ENCODE results near the gene CAMK2N2. TPM values are rescaled to one million over a fixed set of nuclear protein-coding genes. Genes with fewer than 3 reads are reported as not detected.
A peak's percentile ranks its signal among the peaks of the same experiment; 100 is the strongest.

CAMK2N2 gene
- total RNA-seq (2021; ENCODE audit: unreplicated experiment) (5.7 TPM), Bru-seq, nascent RNA (percentile 40 among the genes with signal in this experiment), BruChase-seq, experiment 1, labeled RNA remaining after a 2-hour chase (percentile 42 among the genes with signal in this experiment), BruChase-seq, experiment 2, labeled RNA remaining after a 6-hour chase (percentile 52 among the genes with signal in this experiment)
- 4.3 TPM for polyA plus RNA-seq (2012; ENCODE audit: insufficient read length)
- long read RNA-seq, partial matches to known transcripts = 4 of 6 reads
- long read RNA-seq, other reads (novel, unspliced or antisense) = 0 of 6 reads

- TF ChIP-seq POLR2AphosphoS5 (IDR thresholded peaks at IDR 0.05; ENCODE audit: low read depth, low read length) = no peak
- no peak; a peak in 1 of 4 replicates for TF ChIP-seq REST (IDR thresholded peaks at IDR 0.05; ENCODE audit: insufficient read depth in 1 of 2, low read depth in 2 of 2, low read length in 1 of 2)
- no peak for TF ChIP-seq CTCF (IDR thresholded peaks at IDR 0.05)
- TF ChIP-seq TCF7L2 (IDR thresholded peaks at IDR 0.05; ENCODE audit: low read depth, low read length) = no peak
- TF ChIP-seq SIN3A (IDR thresholded peaks at IDR 0.05; ENCODE audit: borderline replicate concordance, insufficient read depth, low read depth, low read length) = no peak
- no TSS peak for BruUV-seq (replicated peaks)
- intact Hi-C loops (cut with micrococcal nuclease; ENCODE audit: unreplicated experiment) (no loop called here), in situ Hi-C loops (cut with HindIII; ENCODE audit: low pct_unique_long_range_greater_than_20kb, low sequenced_read_pairs) (no loop called here)
- DNase-seq (ENCODE audit: low read depth, low spot score) (no peak), ATAC-seq (peak; percentile 89)
- Histone ChIP-seq H3K27me3 (ENCODE audit: control insufficient read depth, insufficient read depth, low read length) (no peaks in the 10 kb centered on the region; the same call in 1 of the 2 replicates), H3K4me1 (ENCODE audit: control insufficient read depth, insufficient read depth, low read length) (0 out of 2 replicates have a peak, but pooled peaks cover 4% of the 10 kb centered on the region), H3K4me3 (ENCODE audit: low read depth in 2 of 2, low read length in 2 of 2) (peak within 1 kb of the TSS; percentile 47 to 54), H3K9me3 (ENCODE audit: control insufficient read depth, insufficient read depth, low read depth, low read length) (no peaks in the 10 kb centered on the region), H3K27ac (ENCODE audit: low read length) (no peak within 1 kb of the TSS; the same call in 1 of the 2 replicates), H3K36me3 (ENCODE audit: control insufficient read depth, insufficient read depth, low read length) (no peaks in the 10 kb centered on the region)
- ChIA-PET CTCF (interaction anchor here (0.6 to 1.8 kb wide), 2 partner anchors 11 to 403 kb away, joined by 4 to 5 read pairs; partner anchors contain the start of gene EEF1AKMT4), POLR2A (interaction anchor here (0.6 kb wide), 1 partner anchor 113 kb away, joined by 6 read pairs; no protein-coding TSS in a partner anchor)
These were observed at the start of gene CAMK2N2 for GRCh38 chr3:184261270-184261853. CAMK2N2 (minus strand) TSS chr3:184261553; CDS start chr3:184261285, 268 bp downstream.

GRCh38 chr3:184308744-184309143 is 47.4 kb upstream of the CAMK2N2 start:
- TF ChIP-seq REST (IDR thresholded peaks at IDR 0.05; ENCODE audit: insufficient read depth in 1 of 2, low read depth in 2 of 2, low read length in 1 of 2) = no peak
- no peak for TF ChIP-seq TCF7L2 (IDR thresholded peaks at IDR 0.05; ENCODE audit: low read depth, low read length)
- no peak for TF ChIP-seq POLR2AphosphoS5 (IDR thresholded peaks at IDR 0.05; ENCODE audit: low read depth, low read length)
- no peak for TF ChIP-seq SIN3A (IDR thresholded peaks at IDR 0.05; ENCODE audit: borderline replicate concordance, insufficient read depth, low read depth, low read length)
- no peak for TF ChIP-seq CTCF (IDR thresholded peaks at IDR 0.05)
- intact Hi-C loops (cut with micrococcal nuclease; ENCODE audit: unreplicated experiment) (no loop called here), in situ Hi-C loops (cut with HindIII; ENCODE audit: low pct_unique_long_range_greater_than_20kb, low sequenced_read_pairs) (no loop called here)
- Histone ChIP-seq H3K27me3 (ENCODE audit: control insufficient read depth, insufficient read depth, low read length) (no peaks in the 10 kb centered on the region), H3K9me3 (ENCODE audit: control insufficient read depth, insufficient read depth, low read depth, low read length) (no peaks in the 10 kb centered on the region), H3K36me3 (ENCODE audit: control insufficient read depth, insufficient read depth, low read length) (peaks cover 27% of the 10 kb centered on the region), H3K4me1 (ENCODE audit: control insufficient read depth, insufficient read depth, low read length) (no peaks in the 10 kb centered on the region), H3K4me3 (ENCODE audit: low read depth in 2 of 2, low read length in 2 of 2) (no peak overlapping the region), H3K27ac (ENCODE audit: low read length) (no peak overlapping the region)
- DNase-seq (ENCODE audit: low read depth, low spot score) (no peak), ATAC-seq (no peak)
- ChIA-PET CTCF (no interaction called here), POLR2A (no interaction called here)
- no TSS peak for BruUV-seq (replicated peaks)
